Muscle of leg (tissue), 16 donors: ENCODE data around the gene EGR4. TPM values are rescaled to one million over a fixed set of nuclear protein-coding genes. Genes with fewer than 3 reads are reported as not detected.

ENCODE experiments used
- DNase-seq: peaks from one replicate; pipeline ENCODE4 v3.0.0; 2013
- H3K27ac ChIP-seq: one replicate; pipeline ENCODE4 v1.5.1; 2013; ENCODE audit warnings: mild to moderate bottlenecking, low read length, control low read depth
- H3K27me3 ChIP-seq: one replicate; pipeline ENCODE4 v1.6.1; 2013; ENCODE audit warnings: low read length; ENCODE audit not compliant: control insufficient read depth, insufficient read depth
- H3K36me3 ChIP-seq: one replicate; pipeline ENCODE4 v1.6.1; 2013; ENCODE audit warnings: low read length; ENCODE audit not compliant: control insufficient read depth, insufficient read depth
- H3K4me1 ChIP-seq: one replicate; pipeline ENCODE4 v1.6.1; 2013; ENCODE audit warnings: low read length; ENCODE audit not compliant: control insufficient read depth, insufficient read depth
- H3K4me3 ChIP-seq: one replicate; pipeline ENCODE4 v1.5.1; 2013; ENCODE audit warnings: low read length, control low read depth
- H3K9me3 ChIP-seq: replicated peaks from 2 replicates; pipeline ENCODE4 v1.6.1; 2013; ENCODE audit warnings: low read depth, low read length; ENCODE audit not compliant: control insufficient read depth
- WGBS: methylation state at CpG from one replicate; pipeline ENCODE4 v1.1.5; 2013; ENCODE audit warnings: missing lambda C conversion rate; ENCODE audit not compliant: insufficient coverage; 5-methylcytosine and 5-hydroxymethylcytosine counted together
- long read RNA-seq, 11 donors: transcript quantifications; one replicate each; lab custom pipeline, GENCODE V29; 2026
- polyA plus RNA-seq, 8 donors: library from polyadenylated mRNA; unstranded; fragments of 120-200 nt; gene quantifications; one replicate each; pipeline versions ENCODE4 v1.2.1 to v1.2.3, GENCODE V29; 2013; ENCODE audit warnings: inconsistent platforms in 1 of 8, low replicate concordance in 1 of 8; ENCODE audit not compliant: insufficient read length in 8 of 8, insufficient read depth in 1 of 8
- total RNA-seq: library from RNA; stranded (reverse); fragments of 120-200 nt; gene quantifications from one replicate; pipeline ENCODE4 v1.2.4, GENCODE V29; 2013

Gene EGR4
- total RNA-seq = not detected
- under 1 TPM in 1 of 8 donors, not detected in 7; 0.06 TPM for polyA plus RNA-seq
- long read RNA-seq, donor 1 = 0 reads
- long read RNA-seq, donor 2 = 0 reads
- long read RNA-seq, donor 3 = 0 reads
- long read RNA-seq, donor 4 = 0 reads
- long read RNA-seq, donor 5 = 0 reads
- long read RNA-seq, donor 6 = 0 reads
- long read RNA-seq, donor 7 = 0 reads
- long read RNA-seq, donor 8 = 0 reads
- long read RNA-seq, donor 9 = 0 reads
- long read RNA-seq, donor 10 = 0 reads
- long read RNA-seq, donor 11 = 0 reads

GRCh38 chr2:73293534-73294171, at the start of gene EGR4:
TSS of gene EGR4 (minus strand) at chr2:73293548. CDS start at chr2:73293317, 231 bp downstream.
- H3K36me3 ChIP-seq = no peaks in the 10 kb centered on the region
- peak; percentile 50 for DNase-seq
- 0% methylated on average over 36 of the region's 45 CpGs for WGBS
- peaks cover 13% of the 10 kb centered on the region for H3K4me1 ChIP-seq
- H3K9me3 ChIP-seq = peaks cover 5% of the 10 kb centered on the region
- H3K4me3 ChIP-seq = peak within 1 kb of the TSS; percentile 10
- peaks cover 72% of the 10 kb centered on the region for H3K27me3 ChIP-seq
- H3K27ac ChIP-seq = no peak within 1 kb of the TSS

- DNase-seq = no peak
- Histone ChIP-seq H3K9me3 (no peaks in the 10 kb centered on the region), H3K4me3 (no peak overlapping the region), H3K27ac (no peak overlapping the region), H3K4me1 (no peaks in the 10 kb centered on the region), H3K36me3 (no peaks in the 10 kb centered on the region), H3K27me3 (no peaks in the 10 kb centered on the region)
- WGBS = 40% methylated on average over 1 of the region's 3 CpGs
Measured at GRCh38 chr2:73341039-73341438, 47.7 kb upstream of the EGR4 start.

DNA sequence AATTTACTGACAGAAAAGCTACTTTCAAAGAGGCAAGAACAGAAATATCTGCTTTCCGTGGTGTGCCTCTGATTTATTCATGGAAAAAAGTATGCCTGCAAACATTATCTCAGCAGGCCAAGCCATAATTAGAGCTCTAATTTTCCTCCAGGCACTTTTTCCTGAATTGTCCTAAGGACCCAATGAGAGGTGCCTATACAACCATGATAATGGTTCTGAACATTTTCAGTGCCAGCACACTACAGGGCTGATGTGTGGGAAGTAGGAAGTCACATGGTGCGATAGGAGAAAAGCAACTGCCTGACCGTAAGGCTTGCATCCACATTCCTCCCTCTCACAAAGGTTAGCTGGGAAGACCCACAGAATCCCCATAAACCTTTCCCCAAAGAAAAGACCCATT, 45.9 kb upstream of the EGR4 start:
- no peak overlapping the region for H3K27ac ChIP-seq
- H3K27me3 ChIP-seq = no peaks in the 10 kb centered on the region
- DNase-seq = no peak
- H3K9me3 ChIP-seq = no peaks in the 10 kb centered on the region
- H3K36me3 ChIP-seq = no peaks in the 10 kb centered on the region
- H3K4me3 ChIP-seq = no peak overlapping the region
- WGBS = no CpG with 5 or more reads among the region's 3 CpGs
- no peaks in the 10 kb centered on the region for H3K4me1 ChIP-seq

DNA sequence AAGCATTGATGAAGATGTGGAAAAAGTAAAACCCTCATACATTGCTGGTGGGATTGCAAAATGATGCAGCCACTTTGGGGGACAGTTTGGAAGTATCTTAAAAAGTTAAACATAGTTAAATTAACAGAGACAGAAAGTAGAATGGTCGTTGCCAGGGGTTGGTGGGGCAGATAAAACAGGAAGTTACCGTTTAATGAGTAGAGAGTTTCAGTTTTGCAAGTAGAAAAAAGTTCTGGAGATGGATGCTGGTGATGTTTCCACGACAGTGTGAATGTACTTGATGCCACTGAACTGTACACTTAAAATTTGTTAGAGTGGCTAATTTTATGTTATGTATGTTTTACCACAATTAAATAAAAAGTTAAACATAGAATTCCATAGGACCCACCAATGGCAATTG, 44.5 kb upstream of the EGR4 start:
- H3K36me3 ChIP-seq = no peaks in the 10 kb centered on the region
- H3K27ac ChIP-seq = no peak overlapping the region
- H3K4me3 ChIP-seq = no peak overlapping the region
- H3K27me3 ChIP-seq = no peaks in the 10 kb centered on the region
- WGBS = no CpG with 5 or more reads among the region's 3 CpGs
- no peak for DNase-seq
- no peaks in the 10 kb centered on the region for H3K9me3 ChIP-seq
- H3K4me1 ChIP-seq = no peaks in the 10 kb centered on the region

DNA sequence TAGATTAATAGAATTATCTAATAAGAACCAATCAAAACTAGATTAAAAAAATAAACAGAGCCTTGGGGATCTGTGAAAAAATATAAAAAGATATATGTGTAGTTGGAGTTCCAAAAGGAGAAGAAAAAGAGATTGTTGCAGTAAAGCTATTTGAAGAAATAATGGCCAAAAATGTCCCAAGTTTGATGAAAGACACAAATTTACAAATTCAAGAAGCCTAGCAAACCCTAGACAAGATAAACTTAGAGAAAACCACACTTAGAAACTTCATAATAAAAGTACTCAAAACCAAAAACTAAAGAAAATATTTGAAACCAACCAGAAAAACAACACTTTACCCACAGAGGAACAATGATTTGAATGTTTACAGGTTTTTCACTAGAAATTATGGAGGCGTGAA, 41.3 kb upstream of the EGR4 start:
- no peaks in the 10 kb centered on the region for H3K36me3 ChIP-seq
- no peak overlapping the region for H3K4me3 ChIP-seq
- no peaks in the 10 kb centered on the region for H3K4me1 ChIP-seq
- no CpG with 5 or more reads among the region's 1 CpG for WGBS
- no peak overlapping the region for H3K27ac ChIP-seq
- DNase-seq = no peak
- no peaks in the 10 kb centered on the region for H3K9me3 ChIP-seq
- no peaks in the 10 kb centered on the region for H3K27me3 ChIP-seq

DNA sequence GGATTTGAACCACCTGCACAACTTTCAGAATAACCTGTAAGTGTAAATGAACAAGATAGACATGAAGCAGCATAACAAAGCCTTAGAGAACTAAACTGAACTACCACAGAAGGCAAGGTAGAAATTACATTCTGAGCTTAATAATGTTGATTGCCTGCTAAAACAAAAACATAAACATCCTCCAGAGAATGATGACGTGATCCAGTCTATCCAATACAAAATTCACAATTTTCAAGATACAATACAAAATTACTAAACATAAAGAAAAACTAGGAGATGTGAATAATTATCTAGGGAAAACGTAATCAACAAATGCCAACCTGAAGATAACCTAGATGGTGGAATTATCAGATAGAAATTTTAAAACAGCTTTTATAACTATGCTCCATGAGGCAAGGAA, 40.7 kb upstream of the EGR4 start:
- no peak for DNase-seq
- Histone ChIP-seq H3K9me3 (no peaks in the 10 kb centered on the region), H3K4me3 (no peak overlapping the region), H3K36me3 (no peaks in the 10 kb centered on the region), H3K27me3 (no peaks in the 10 kb centered on the region), H3K27ac (no peak overlapping the region), H3K4me1 (no peaks in the 10 kb centered on the region)
- WGBS = no CpG with 5 or more reads among the region's 2 CpGs

DNA sequence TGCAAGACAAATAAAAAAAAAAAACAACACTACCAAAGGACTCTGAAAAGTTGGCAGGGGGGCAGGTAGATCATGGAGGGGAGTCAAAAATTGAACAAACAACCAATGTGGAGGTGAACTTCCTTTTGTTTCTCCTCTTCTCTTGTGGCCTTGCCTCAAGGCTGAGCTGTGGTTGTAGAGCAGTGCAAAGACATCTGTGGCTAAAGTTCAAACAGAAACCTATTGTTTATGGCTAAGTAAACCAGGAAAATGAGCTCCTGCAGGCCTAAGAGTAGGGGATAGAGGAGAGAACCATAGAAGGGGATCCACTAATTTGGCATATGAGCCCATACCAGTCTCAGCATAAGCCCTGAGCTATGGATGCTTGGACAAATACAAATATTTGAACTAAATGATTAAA, 40.2 kb upstream of the EGR4 start:
- Histone ChIP-seq H3K9me3 (no peaks in the 10 kb centered on the region), H3K27me3 (no peaks in the 10 kb centered on the region), H3K4me3 (no peak overlapping the region), H3K36me3 (no peaks in the 10 kb centered on the region), H3K27ac (no peak overlapping the region), H3K4me1 (no peaks in the 10 kb centered on the region)
- no peak for DNase-seq

- no peak overlapping the region for H3K4me3 ChIP-seq
- no peaks in the 10 kb centered on the region for H3K4me1 ChIP-seq
- H3K9me3 ChIP-seq = no peaks in the 10 kb centered on the region
- WGBS = 60% methylated on average over 9 of the region's 13 CpGs
- DNase-seq = no peak
- no peak overlapping the region for H3K27ac ChIP-seq
- H3K36me3 ChIP-seq = no peaks in the 10 kb centered on the region
- H3K27me3 ChIP-seq = peaks cover 12% of the 10 kb centered on the region
Measured at GRCh38 chr2:73324126-73324725, 30.9 kb upstream of the EGR4 start.

- 63% methylated on average over 5 of the region's 5 CpGs for WGBS
- Histone ChIP-seq H3K4me1 (no peaks in the 10 kb centered on the region), H3K9me3 (no peaks in the 10 kb centered on the region), H3K27me3 (peaks cover 12% of the 10 kb centered on the region), H3K4me3 (no peak overlapping the region), H3K27ac (no peak overlapping the region), H3K36me3 (no peaks in the 10 kb centered on the region)
- no peak for DNase-seq
Measured at GRCh38 chr2:73323551-73323950, 30.2 kb upstream of the EGR4 start.

GRCh38 chr2:73314441-73314840, 21.1 kb upstream of the EGR4 start:
- no peaks in the 10 kb centered on the region for H3K36me3 ChIP-seq
- no peak for DNase-seq
- peaks cover 2% of the 10 kb centered on the region for H3K27me3 ChIP-seq
- 60% methylated on average over 1 of the region's 2 CpGs for WGBS
- no peak overlapping the region for H3K27ac ChIP-seq
- H3K4me1 ChIP-seq = no peaks in the 10 kb centered on the region
- no peaks in the 10 kb centered on the region for H3K9me3 ChIP-seq
- H3K4me3 ChIP-seq = no peak overlapping the region
